NCI-H226 (cell line): Measurements from ENCODE around the gene ENSA.
"Not testable (repeated sequence)": the region's sequence is repeated elsewhere in the genome, so short reads cannot be mapped to it uniquely, and the experiment has no call there.

Experiments used
- DNase-seq: peaks from one replicate; pipeline ENCODE4 v3.0.0-alpha.2; 2015

ENSA gene

GRCh38 chr1:150629115-150629928 is at the start of gene ENSA:
ENSA (minus strand) TSS chr1:150629612; CDS start chr1:150629470, 142 bp downstream.
- DNase-seq = peak; percentile 99

GRCh38 chr1:150678988-150679387 is 49.6 kb upstream of the ENSA start:
- no peak for DNase-seq

- DNase-seq = no peak
These were observed 45.5 kb upstream of the ENSA start for GRCh38 chr1:150674881-150675280.

GRCh38 chr1:150663321-150663720 is 33.9 kb upstream of the ENSA start:
- DNase-seq = no peak

- DNase-seq = no peak
These were observed 33.4 kb upstream of the ENSA start for GRCh38 chr1:150662811-150663210.

- DNase-seq = no peak
These were observed 31.7 kb upstream of the ENSA start for GRCh38 chr1:150661156-150661555.

GRCh38 chr1:150660584-150660983 is 31.2 kb upstream of the ENSA start:
- DNase-seq = no peak

GRCh38 chr1:150657064-150657463 is 27.7 kb upstream of the ENSA start:
- DNase-seq = not testable (repeated sequence)

- not testable (repeated sequence) for DNase-seq
These were observed 25.2 kb upstream of the ENSA start for GRCh38 chr1:150654635-150655034.

- no peak for DNase-seq
These were observed 20.8 kb upstream of the ENSA start for GRCh38 chr1:150650193-150650592.

- DNase-seq = no peak
These were observed 20.1 kb upstream of the ENSA start for GRCh38 chr1:150649441-150650075.

GRCh38 chr1:150642296-150642695 is 12.9 kb upstream of the ENSA start:
- no peak for DNase-seq

GRCh38 chr1:150641126-150641815 is 11.9 kb upstream of the ENSA start:
- DNase-seq = not testable (repeated sequence)

- DNase-seq = not testable (repeated sequence)
These were observed 9.0 kb upstream of the ENSA start for GRCh38 chr1:150638430-150638829.

GRCh38 chr1:150634839-150635622 is 5.6 kb upstream of the ENSA start:
- not testable (repeated sequence) for DNase-seq

- DNase-seq = no peak
These were observed 672 bp downstream of the ENSA start for GRCh38 chr1:150628766-150629114.

- no peak for DNase-seq
These were observed 1.5 kb downstream of the ENSA start for GRCh38 chr1:150627826-150628410.

- DNase-seq = no peak
These were observed 3.3 kb downstream of the ENSA start for GRCh38 chr1:150626150-150626549.

- not testable (repeated sequence) for DNase-seq
These were observed 4.9 kb downstream of the ENSA start for GRCh38 chr1:150624546-150624945.

- DNase-seq = not testable (repeated sequence)
These were observed 5.3 kb downstream of the ENSA start for GRCh38 chr1:150624134-150624533.

- no peak for DNase-seq
These were observed 7.0 kb downstream of the ENSA start for GRCh38 chr1:150622303-150622975.
